GM12873 (cell line): Measurements from ENCODE around the gene GRIK1.

Source experiments
- TF ChIP-seq, protein P1 (sequence below): IDR thresholded peaks from 2 replicates; pipeline ENCODE4 v1.5.1; 2012; ENCODE audit warnings: low read depth, mild to moderate bottlenecking, moderate library complexity, low read length, control low read depth; ENCODE audit not compliant: insufficient read depth; ENCODE audit errors: missing control alignments

The GRIK1 gene

GRCh38 chr21:29621525-29621924 is 318.3 kb downstream of the GRIK1 start:
- TF ChIP-seq, protein P1, sequence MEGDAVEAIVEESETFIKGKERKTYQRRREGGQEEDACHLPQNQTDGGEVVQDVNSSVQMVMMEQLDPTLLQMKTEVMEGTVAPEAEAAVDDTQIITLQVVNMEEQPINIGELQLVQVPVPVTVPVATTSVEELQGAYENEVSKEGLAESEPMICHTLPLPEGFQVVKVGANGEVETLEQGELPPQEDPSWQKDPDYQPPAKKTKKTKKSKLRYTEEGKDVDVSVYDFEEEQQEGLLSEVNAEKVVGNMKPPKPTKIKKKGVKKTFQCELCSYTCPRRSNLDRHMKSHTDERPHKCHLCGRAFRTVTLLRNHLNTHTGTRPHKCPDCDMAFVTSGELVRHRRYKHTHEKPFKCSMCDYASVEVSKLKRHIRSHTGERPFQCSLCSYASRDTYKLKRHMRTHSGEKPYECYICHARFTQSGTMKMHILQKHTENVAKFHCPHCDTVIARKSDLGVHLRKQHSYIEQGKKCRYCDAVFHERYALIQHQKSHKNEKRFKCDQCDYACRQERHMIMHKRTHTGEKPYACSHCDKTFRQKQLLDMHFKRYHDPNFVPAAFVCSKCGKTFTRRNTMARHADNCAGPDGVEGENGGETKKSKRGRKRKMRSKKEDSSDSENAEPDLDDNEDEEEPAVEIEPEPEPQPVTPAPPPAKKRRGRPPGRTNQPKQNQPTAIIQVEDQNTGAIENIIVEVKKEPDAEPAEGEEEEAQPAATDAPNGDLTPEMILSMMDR = no peak

- TF ChIP-seq, protein P1 = no peak
Measured at GRCh38 chr21:29616209-29616751, 323.5 kb downstream of the GRIK1 start.

DNA sequence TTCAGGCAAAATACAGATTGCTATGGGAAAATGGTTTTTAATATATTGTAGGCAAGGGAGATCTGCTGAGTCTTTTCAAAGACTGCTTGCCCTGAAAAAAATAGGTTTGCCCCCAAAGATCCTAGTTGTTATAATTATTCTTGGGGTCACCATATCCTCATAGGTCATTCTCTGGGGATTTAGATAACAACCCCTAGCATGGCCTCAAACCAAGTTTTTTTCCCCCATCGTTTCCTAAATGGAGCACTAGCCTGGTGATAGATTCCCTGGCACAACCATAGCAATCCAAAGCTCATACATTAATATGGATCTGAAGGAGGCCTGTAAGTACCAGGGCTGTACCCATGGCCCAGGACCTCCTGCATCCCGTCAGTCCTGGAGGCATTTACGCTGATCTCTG is 325.9 kb downstream of the GRIK1 start:
- TF ChIP-seq, protein P1 = no peak

DNA sequence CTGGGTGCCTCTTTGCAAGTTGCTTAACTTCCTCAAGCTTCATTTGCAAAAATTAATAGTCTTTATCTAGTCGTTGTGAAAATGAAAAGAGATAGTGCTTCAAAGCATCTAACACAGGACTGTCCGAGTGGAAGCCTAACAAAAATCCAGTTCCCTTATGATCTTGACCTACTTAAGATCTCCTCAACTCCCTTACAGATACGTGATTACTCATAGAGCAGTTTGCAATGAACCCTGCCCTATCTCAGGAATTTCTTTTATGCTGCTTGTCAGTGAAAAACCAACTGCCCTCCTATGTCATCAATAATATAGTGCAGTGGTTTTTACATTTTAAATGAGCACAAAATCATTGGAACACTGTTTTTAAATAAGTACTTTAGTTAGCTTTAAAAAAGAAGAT is 326.8 kb downstream of the GRIK1 start:
- TF ChIP-seq, protein P1 = no peak

GRCh38 chr21:29610779-29611360 is 328.9 kb downstream of the GRIK1 start:
- TF ChIP-seq, protein P1 = no peak

- TF ChIP-seq, protein P1 = no peak
Measured at GRCh38 chr21:29606613-29607012, 333.2 kb downstream of the GRIK1 start.

DNA sequence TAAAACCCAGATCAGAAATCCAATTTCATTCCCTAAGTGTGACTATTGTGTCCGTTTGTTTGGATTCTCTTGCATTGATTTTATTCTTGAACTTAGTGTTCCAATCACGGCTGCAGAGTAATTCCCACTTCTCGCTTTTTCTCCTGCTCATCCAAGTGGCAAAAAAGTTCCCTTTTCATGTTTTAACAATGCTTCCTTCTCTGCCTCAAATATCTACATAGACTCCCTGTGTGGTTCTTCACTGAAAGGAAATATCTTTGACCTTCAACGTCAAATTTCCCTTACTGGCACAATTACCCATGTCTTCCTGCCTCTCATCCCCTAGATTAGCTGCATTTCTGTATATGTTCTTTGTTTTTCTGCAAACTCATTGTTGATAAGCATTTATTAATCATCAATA is 335.7 kb downstream of the GRIK1 start:
- TF ChIP-seq, protein P1 = no peak
